H1 (cell line): ENCODE measurements around the gene PRPF31. TPM values are rescaled to one million over a fixed set of nuclear protein-coding genes. Genes with fewer than 3 reads are reported as not detected.

Experiments
- CTCF ChIA-PET: fragments of 300-600 bp; sonication (Branson Sonifier 250); formaldehyde crosslinking; loops from one replicate; lab custom pipeline; 2021; ENCODE audit not compliant: partially characterized antibody; lab: Charles Lee
- POLR2A ChIA-PET: fragments of 300-600 bp; sonication (Branson Sonifier 250); formaldehyde crosslinking; loops from one replicate; lab custom pipeline; 2021; ENCODE audit warnings: inconsistent platforms; ENCODE audit not compliant: partially characterized antibody; lab: Charles Lee
- DNase-seq, 2 experiments: peaks; one replicate each; pipeline versions ENCODE4 v3.0.0 to v3.0.0-alpha.2; 2010 to 2022; ENCODE audit warnings: low spot score in 2 of 2, low read depth in 1 of 2, mixed read lengths in 1 of 2
- FAIRE-seq: peaks from 2 replicates; lab custom pipeline; 2011; peaks lifted over from hg19 to GRCh38; lab: Jason Lieb, UNC
- H2AFZ ChIP-seq: 2 replicates; pipeline ENCODE4 v1.8.1; 2012; ENCODE audit warnings: low read length, inconsistent platforms
- H2AK5ac ChIP-seq: 2 replicates; pipeline ENCODE4 v1.6.1; 2013; ENCODE audit warnings: low read depth, low read length
- H2BK120ac ChIP-seq: replicated peaks from 2 replicates; pipeline ENCODE3; 2013; ENCODE audit warnings: low read depth, low read length, inconsistent platforms
- H2BK12ac ChIP-seq: 2 replicates; pipeline ENCODE4 v1.6.1; 2013; ENCODE audit warnings: low read depth, low read length
- H2BK15ac ChIP-seq: 2 replicates; pipeline ENCODE4 v1.6.1; 2013; ENCODE audit warnings: low read length
- H2BK20ac ChIP-seq: 2 replicates; pipeline ENCODE4 v1.6.1; 2013; ENCODE audit warnings: low read length
- H2BK5ac ChIP-seq: 2 replicates; pipeline ENCODE4 v1.6.1; 2013; ENCODE audit warnings: low read depth, low read length
- H3K14ac ChIP-seq: 2 replicates; pipeline ENCODE4 v1.6.1; 2013; ENCODE audit warnings: inconsistent platforms; ENCODE audit not compliant: insufficient read length
- H3K18ac ChIP-seq: 2 replicates; pipeline ENCODE4 v1.6.1; 2013; ENCODE audit warnings: low read length; ENCODE audit errors: extremely low read depth
- H3K23ac ChIP-seq: 2 replicates; pipeline ENCODE4 v1.6.1; 2013; ENCODE audit warnings: inconsistent platforms; ENCODE audit not compliant: insufficient read length
- H3K23me2 ChIP-seq: 2 replicates; pipeline ENCODE4 v1.6.1; 2013; ENCODE audit warnings: low read depth, low read length
- H3K27ac ChIP-seq: 2 replicates; pipeline ENCODE4 v1.6.1; 2011; ENCODE audit warnings: low read depth, low read length, inconsistent platforms
- H3K27me3 ChIP-seq, 4 experiments: replicated peaks in 1 of 4; 1 replicate in 1 of 4; 2 replicates in 3 of 4; pipeline versions ENCODE4 v1.6.1 to v1.8.1; 2011 to 2013; ENCODE audit warnings: low read length in 3 of 4, mild to moderate bottlenecking in 3 of 4, inconsistent platforms in 2 of 4, mixed read lengths in 2 of 4, moderate library complexity in 1 of 4; ENCODE audit not compliant: control insufficient read depth in 3 of 4, insufficient read depth in 3 of 4; ENCODE audit errors: extremely low read depth in 1 of 4
- H3K36me3 ChIP-seq, 4 experiments: 2 replicates each; pipeline versions ENCODE4 v1.6.1 to v1.8.1; 2011 to 2013; ENCODE audit warnings: mild to moderate bottlenecking in 4 of 4, low read length in 3 of 4, moderate library complexity in 2 of 4, control low read depth in 1 of 4, inconsistent platforms in 1 of 4; ENCODE audit not compliant: insufficient read depth in 4 of 4, control insufficient read depth in 2 of 4
- H3K4ac ChIP-seq: replicated peaks from 2 replicates; pipeline ENCODE3; 2013; ENCODE audit warnings: low read length, low read depth, mixed read lengths, inconsistent platforms; ENCODE audit not compliant: insufficient read length
- H3K4me1 ChIP-seq, 4 experiments: replicated peaks in 1 of 4; 1 replicate in 1 of 4; 2 replicates in 3 of 4; pipeline versions ENCODE4 v1.6.1 to v1.8.1; 2011 to 2013; ENCODE audit warnings: low read length in 3 of 4, inconsistent platforms in 2 of 4, mixed read lengths in 1 of 4; ENCODE audit not compliant: insufficient read depth in 4 of 4, control insufficient read depth in 3 of 4
- H3K4me2 ChIP-seq, 2 experiments: 2 replicates each; pipeline versions ENCODE4 v1.6.1 to v1.8.1; 2011 to 2013; ENCODE audit warnings: low read depth in 2 of 2, low read length in 2 of 2, control low read depth in 1 of 2, inconsistent platforms in 1 of 2, mild to moderate bottlenecking in 1 of 2; ENCODE audit not compliant: insufficient read depth in 1 of 2
- H3K4me3 ChIP-seq, 4 experiments: fragments of 200-600, 300-600 bp in 1 of 4; sonication (generic), shearing (Covaris generic), sonication (Bioruptor Twin) in 1 of 4; 2 replicates each; pipeline versions ENCODE4 v1.5.1 to v1.8.1; 2011 to 2016; ENCODE audit warnings: low read length in 4 of 4, low read depth in 3 of 4, control low read depth in 2 of 4, inconsistent platforms in 2 of 4, mild to moderate bottlenecking in 2 of 4, mixed read lengths in 1 of 4, moderate library complexity in 1 of 4; ENCODE audit not compliant: insufficient read depth in 2 of 4; ENCODE audit errors: extremely low read depth in 1 of 4
- H3K56ac ChIP-seq: replicated peaks from 2 replicates; pipeline ENCODE3; 2013; ENCODE audit warnings: low read depth, mild to moderate bottlenecking, mixed read lengths, low read length, inconsistent platforms; ENCODE audit not compliant: insufficient read length
- H3K79me1 ChIP-seq: 2 replicates; pipeline ENCODE4 v1.6.1; 2013; ENCODE audit warnings: low read depth, low read length, control low read depth
- H3K79me2 ChIP-seq, 2 experiments: 2 replicates each; pipeline versions ENCODE4 v1.6.1 to v1.8.1; 2012 to 2013; ENCODE audit warnings: low read length in 2 of 2, mild to moderate bottlenecking in 2 of 2, inconsistent platforms in 1 of 2; ENCODE audit not compliant: insufficient read depth in 2 of 2, control insufficient read depth in 1 of 2
- H3K9ac ChIP-seq, 4 experiments: replicated peaks in 1 of 4; 1 replicate in 1 of 4; 2 replicates in 3 of 4; pipeline versions ENCODE4 v1.6.1 to v1.8.1; 2011 to 2013; ENCODE audit warnings: low read depth in 3 of 4, low read length in 3 of 4, control low read depth in 2 of 4, mild to moderate bottlenecking in 2 of 4, moderate library complexity in 2 of 4, inconsistent platforms in 1 of 4; ENCODE audit errors: extremely low read depth in 1 of 4
- H3K9me3 ChIP-seq, 2 experiments: 2 replicates each; pipeline versions ENCODE4 v1.6.1 to v1.8.1; 2012 to 2013; ENCODE audit warnings: mild to moderate bottlenecking in 2 of 2, moderate library complexity in 2 of 2, control low read depth in 1 of 2, inconsistent platforms in 1 of 2, low read depth in 1 of 2, low read length in 1 of 2, mixed read lengths in 1 of 2; ENCODE audit not compliant: insufficient read depth in 2 of 2
- H4K20me1 ChIP-seq, 2 experiments: replicated peaks in 1 of 2; 2 replicates each; pipeline versions ENCODE3 to v1.8.1; 2011 to 2013; ENCODE audit warnings: inconsistent platforms in 2 of 2, low read length in 2 of 2, mild to moderate bottlenecking in 1 of 2; ENCODE audit not compliant: insufficient read depth in 2 of 2, control insufficient read depth in 1 of 2
- H4K5ac ChIP-seq: 2 replicates; pipeline ENCODE4 v1.6.1; 2013; ENCODE audit warnings: low read length, low read depth, mixed read lengths, inconsistent platforms; ENCODE audit not compliant: insufficient read length
- H4K8ac ChIP-seq: 2 replicates; pipeline ENCODE4 v1.8.0; 2013; ENCODE audit warnings: mild to moderate bottlenecking, moderate library complexity, low read length, inconsistent platforms; ENCODE audit not compliant: insufficient read depth; ENCODE audit errors: extremely low read depth
- H4K91ac ChIP-seq: replicated peaks from 2 replicates; pipeline ENCODE3; 2013; ENCODE audit warnings: low read length, mixed read lengths, inconsistent platforms; ENCODE audit not compliant: insufficient read length
- CREB1 ChIP-seq: IDR thresholded peaks from 2 replicates; pipeline ENCODE4 v1.6.1; 2012; ENCODE audit warnings: inconsistent platforms
- GABPA ChIP-seq: IDR thresholded peaks from 2 replicates; pipeline ENCODE4 v1.6.1; 2011; ENCODE audit warnings: mild to moderate bottlenecking, low read length, moderate library complexity, borderline replicate concordance; ENCODE audit not compliant: insufficient read depth
- MAFK ChIP-seq: IDR thresholded peaks from 2 replicates; pipeline ENCODE4 v1.6.1; 2012; ENCODE audit warnings: low read depth, mild to moderate bottlenecking, improper control_type of control experiment, low read length
- NANOG ChIP-seq: IDR thresholded peaks from 2 replicates; pipeline ENCODE4 v1.6.1; 2011; ENCODE audit warnings: low read length, low read depth, mild to moderate bottlenecking, inconsistent platforms; ENCODE audit not compliant: insufficient read depth, poor library complexity, severe bottlenecking
- POU5F1 ChIP-seq: IDR thresholded peaks from 2 replicates; pipeline ENCODE4 v1.6.1; 2011; ENCODE audit warnings: low read depth, mild to moderate bottlenecking, low read length, moderate library complexity
- RAD21 ChIP-seq, 2 experiments: IDR thresholded peaks in 1 of 2; conservative IDR thresholded peaks in 1 of 2; 2 replicates each; pipeline ENCODE4 v1.6.1; 2011; ENCODE audit warnings: low read depth in 2 of 2, low read length in 2 of 2, improper control_type of control experiment in 1 of 2, inconsistent platforms in 1 of 2, mild to moderate bottlenecking in 1 of 2, moderate library complexity in 1 of 2
- SP1 ChIP-seq: IDR thresholded peaks from 2 replicates; pipeline ENCODE4 v1.6.1; 2011; ENCODE audit warnings: low read depth, low read length
- WGBS, 2 experiments: shearing (Covaris generic) in 1 of 2; methylation state at CpG; one replicate each; pipeline versions ENCODE4 v1.1.6 to v1.1.7; 2013 to 2015; ENCODE audit warnings: low lambda C conversion rate in 2 of 2, mixed read lengths in 2 of 2, inconsistent platforms in 1 of 2, low coverage in 1 of 2, missing lambda C conversion rate in 1 of 2; ENCODE audit not compliant: insufficient replicate concordance in 2 of 2, insufficient coverage in 1 of 2, insufficient read length in 1 of 2; ENCODE audit errors: extremely low coverage in 1 of 2, missing lambda C conversion rate in 1 of 2; 5-methylcytosine and 5-hydroxymethylcytosine counted together
- polyA plus RNA-seq, 7 experiments: library from polyadenylated mRNA; depleted of rRNA in 3 of 7; stranded (reverse) in 5 of 7; unstranded in 2 of 7; fragments of >200 nt in 5 of 7; fragments of 200-250 nt in 2 of 7; gene quantifications; 1 replicate in 5 of 7; 2 replicates in 1 of 7; 4 replicates in 1 of 7; pipeline versions ENCODE4 v1.2.1 to v1.2.3, GENCODE V29; 2011 to 2013; ENCODE audit warnings: missing spikeins in 2 of 7, mixed read lengths in 2 of 7
- total RNA-seq: library from RNA; stranded (reverse); fragmentation: NEBNext Ultra II Directional; extraction: Animal tissue kit (Norgen Biotek cat#: 25700); gene quantifications from 2 replicates; pipeline ENCODE4 v1.2.1, GENCODE V29; 2021
- TF ChIP-seq, protein P1 (sequence below): IDR thresholded peaks from 2 replicates; pipeline ENCODE4 v1.6.1; 2012; ENCODE audit warnings: inconsistent platforms
- TF ChIP-seq, protein P2 (sequence below): IDR thresholded peaks from 2 replicates; pipeline ENCODE4 v1.6.1; 2012; ENCODE audit warnings: inconsistent platforms

The PRPF31 gene
- total and polyA plus RNA-seq, 2 of the 8 experiments (the other 6 are each of a cell fraction or from before 2014, with no cell fraction given) = 51.1 to 97.4 TPM

DNA sequence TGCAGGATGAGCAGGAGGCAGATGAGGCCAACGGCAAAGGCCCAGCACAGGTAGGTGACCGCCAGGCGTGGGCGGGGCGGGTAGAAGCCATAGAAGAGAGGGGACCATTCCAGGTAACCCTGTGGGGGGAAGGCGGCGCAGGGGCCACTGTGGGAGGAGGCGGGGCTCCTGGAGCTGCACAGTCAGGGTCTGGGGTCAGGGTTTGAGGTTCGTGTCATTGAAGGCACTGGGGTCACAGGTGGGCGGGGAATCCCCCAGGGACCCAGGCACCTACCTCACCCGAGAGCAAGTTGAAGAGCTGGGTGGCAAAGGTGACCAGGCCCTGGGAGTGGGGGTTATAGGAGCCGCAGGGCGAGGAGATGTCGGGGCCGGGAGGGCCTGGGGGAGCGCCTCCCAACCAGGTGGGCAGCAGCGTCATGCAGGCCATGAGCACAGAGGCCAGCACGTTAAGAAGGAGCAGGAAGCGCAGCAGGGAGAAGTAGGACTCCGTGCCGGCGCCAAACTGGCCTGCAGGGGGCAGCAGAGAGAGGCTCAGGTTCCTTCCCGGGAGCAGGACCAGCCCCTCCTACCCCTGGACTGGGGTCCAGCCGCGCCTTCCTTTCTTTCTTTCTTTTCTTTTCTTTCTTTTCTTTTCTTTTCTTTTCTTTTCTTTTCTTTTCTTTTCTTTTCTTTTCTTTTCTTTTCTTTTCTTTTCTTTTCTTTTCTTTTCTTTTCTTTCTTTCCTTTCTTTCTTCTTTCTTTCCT lies 52.8 kb downstream of the PRPF31 start:
- no peak overlapping the region for H2BK5ac ChIP-seq
- no peak overlapping the region for H3K18ac ChIP-seq
- peaks cover 0 to 10% (median 6%) of the 10 kb centered on the region in 4 experiments; a peak in 6 of 7 replicates for H3K4me1 ChIP-seq
- peaks cover 5% of the 10 kb centered on the region; the same call in 1 of the 2 replicates for H3K23me2 ChIP-seq
- peak overlapping the region; percentile 50; the same call in 1 of the 2 replicates for H2BK12ac ChIP-seq
- H3K9me3 ChIP-seq = no peaks in the 10 kb centered on the region
- no peak overlapping the region for H3K9ac ChIP-seq
- DNase-seq (peak in 1 of 2 experiments; percentile 100), FAIRE-seq (no peak)
- H3K79me2 ChIP-seq = no peaks in the 10 kb centered on the region
- H3K36me3 ChIP-seq = no peaks in the 10 kb centered on the region
- H3K4ac ChIP-seq = no peak overlapping the region
- H3K27me3 ChIP-seq = peaks cover 0 to 7% (median 4%) of the 10 kb centered on the region in 4 experiments; a peak in 4 of 7 replicates
- H3K14ac ChIP-seq = no peak overlapping the region
- H3K23ac ChIP-seq = no peak overlapping the region
- no peaks in the 10 kb centered on the region for H3K79me1 ChIP-seq
- H4K91ac ChIP-seq = no peak overlapping the region
- H2BK20ac ChIP-seq = no peak overlapping the region
- H4K5ac ChIP-seq = no peak overlapping the region
- CTCF ChIA-PET = interaction anchor here (0.8 to 1.2 kb wide), 4 partner anchors 11 to 223 kb away, joined by 3 to 5 read pairs (median 4); partner anchors contain the start of gene MBOAT7
- H3K56ac ChIP-seq = no peak overlapping the region
- H2AFZ ChIP-seq = no peak overlapping the region
- H3K4me2 ChIP-seq = peak overlapping the region in 1 of 2 experiments; percentile 64; a peak in 3 of 4 replicates
- 0 out of 2 replicates have a peak overlapping the region, but pooled peaks have one; percentile 16 for H2BK15ac ChIP-seq
- no peak overlapping the region for H2AK5ac ChIP-seq
- POLR2A ChIA-PET = interaction anchor here (1.7 to 3.5 kb wide), 2 partner anchors 18 to 40 kb away, joined by 3 to 11 read pairs; no protein-coding TSS in a partner anchor
- peak overlapping the region in 2 of 4 experiments; percentile 5 to 34; a peak in 2 of 8 replicates for H3K4me3 ChIP-seq
- no peak overlapping the region for H4K8ac ChIP-seq
- H3K27ac ChIP-seq = no peak overlapping the region
- H2BK120ac ChIP-seq = no peak overlapping the region
- H4K20me1 ChIP-seq = peaks cover 0 to 4% of the 10 kb centered on the region in 2 experiments
- WGBS, 2 experiments = 52% methylated on average over 16 of the region's 25 CpGs; no CpG with 5 or more reads in 1 of the 2 experiments
- no peak for TF ChIP-seq POU5F1
- TF ChIP-seq SP1 = 0 out of 2 replicates have a peak, but pooled peaks have one; percentile 28
- TF ChIP-seq GABPA = peak; percentile 56; the same call in 1 of the 2 replicates
- TF ChIP-seq MAFK = no peak
- TF ChIP-seq NANOG = no peak
- TF ChIP-seq CREB1 = peak; percentile 67
- TF ChIP-seq, protein P1, sequence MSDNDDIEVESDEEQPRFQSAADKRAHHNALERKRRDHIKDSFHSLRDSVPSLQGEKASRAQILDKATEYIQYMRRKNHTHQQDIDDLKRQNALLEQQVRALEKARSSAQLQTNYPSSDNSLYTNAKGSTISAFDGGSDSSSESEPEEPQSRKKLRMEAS = peak; percentile 68; the same call in 1 of the 2 replicates
- peak; percentile 57 for TF ChIP-seq RAD21 (IDR thresholded peaks at IDR 0.05 in 1 of 2, conservative IDR thresholded peaks at IDR 0.05 in 1 of 2; ENCODE audit: low read depth in 2 of 2, low read length in 2 of 2)
- TF ChIP-seq, protein P2, sequence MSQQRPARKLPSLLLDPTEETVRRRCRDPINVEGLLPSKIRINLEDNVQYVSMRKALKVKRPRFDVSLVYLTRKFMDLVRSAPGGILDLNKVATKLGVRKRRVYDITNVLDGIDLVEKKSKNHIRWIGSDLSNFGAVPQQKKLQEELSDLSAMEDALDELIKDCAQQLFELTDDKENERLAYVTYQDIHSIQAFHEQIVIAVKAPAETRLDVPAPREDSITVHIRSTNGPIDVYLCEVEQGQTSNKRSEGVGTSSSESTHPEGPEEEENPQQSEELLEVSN = 0 out of 2 replicates have a peak, but pooled peaks have one; percentile 30
